ENCODE results near the gene WNT5A.

DNA sequence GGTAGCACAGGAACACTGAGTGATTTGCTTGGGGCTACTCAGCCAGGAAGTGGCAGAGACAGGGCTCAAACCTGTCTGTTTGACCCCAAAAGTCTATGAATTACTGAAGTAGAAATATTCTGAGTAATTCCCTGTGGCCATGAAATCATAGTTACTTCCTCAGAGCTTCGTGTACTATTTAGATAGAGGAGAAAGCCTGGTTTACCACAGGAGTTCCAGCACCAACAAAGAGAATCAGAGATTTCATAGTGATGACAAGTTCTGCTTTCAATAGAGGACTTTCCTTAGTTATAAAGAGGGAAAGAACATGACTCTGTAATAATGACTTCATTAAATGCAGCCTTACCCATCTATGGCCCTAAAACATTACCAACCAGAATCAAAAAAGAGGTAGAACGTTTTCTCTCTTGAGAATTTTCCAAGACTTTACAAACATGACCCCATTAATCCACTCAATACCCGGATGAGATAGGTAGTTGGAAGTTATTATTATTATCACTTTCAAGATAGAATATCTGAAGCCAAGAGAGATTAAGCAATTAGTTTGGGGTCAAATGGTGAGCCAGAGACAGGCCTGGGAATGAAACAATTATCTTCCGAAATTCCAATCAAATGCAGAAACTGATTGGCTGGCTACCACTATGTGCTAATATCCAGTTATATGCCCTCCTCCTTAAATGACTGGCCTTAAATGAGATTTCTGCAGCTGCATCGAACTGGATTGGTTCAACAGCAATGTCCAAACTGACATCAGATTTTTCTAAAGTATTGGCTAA is 13.6 kb upstream of the WNT5A start:
- TF ChIP-seq, protein P1, sequence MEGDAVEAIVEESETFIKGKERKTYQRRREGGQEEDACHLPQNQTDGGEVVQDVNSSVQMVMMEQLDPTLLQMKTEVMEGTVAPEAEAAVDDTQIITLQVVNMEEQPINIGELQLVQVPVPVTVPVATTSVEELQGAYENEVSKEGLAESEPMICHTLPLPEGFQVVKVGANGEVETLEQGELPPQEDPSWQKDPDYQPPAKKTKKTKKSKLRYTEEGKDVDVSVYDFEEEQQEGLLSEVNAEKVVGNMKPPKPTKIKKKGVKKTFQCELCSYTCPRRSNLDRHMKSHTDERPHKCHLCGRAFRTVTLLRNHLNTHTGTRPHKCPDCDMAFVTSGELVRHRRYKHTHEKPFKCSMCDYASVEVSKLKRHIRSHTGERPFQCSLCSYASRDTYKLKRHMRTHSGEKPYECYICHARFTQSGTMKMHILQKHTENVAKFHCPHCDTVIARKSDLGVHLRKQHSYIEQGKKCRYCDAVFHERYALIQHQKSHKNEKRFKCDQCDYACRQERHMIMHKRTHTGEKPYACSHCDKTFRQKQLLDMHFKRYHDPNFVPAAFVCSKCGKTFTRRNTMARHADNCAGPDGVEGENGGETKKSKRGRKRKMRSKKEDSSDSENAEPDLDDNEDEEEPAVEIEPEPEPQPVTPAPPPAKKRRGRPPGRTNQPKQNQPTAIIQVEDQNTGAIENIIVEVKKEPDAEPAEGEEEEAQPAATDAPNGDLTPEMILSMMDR (IDR thresholded peaks at IDR 0.05; ENCODE audit: insufficient read depth, low read depth, low read length) = no peak
- no peak for TF ChIP-seq EZH2 (IDR thresholded peaks at IDR 0.05; ENCODE audit: insufficient read depth, low read length)

Data from astrocyte (in vitro differentiated cells and primary cell).